NCI-H1417 (cell line): ENCODE data around the gene GPR17.

ENCODE experiments used
- DNase-seq, 3 experiments: peaks; one replicate each; lab custom pipeline; 2025; lab: John Stamatoyannopoulos, UW

Gene GPR17, protein sequence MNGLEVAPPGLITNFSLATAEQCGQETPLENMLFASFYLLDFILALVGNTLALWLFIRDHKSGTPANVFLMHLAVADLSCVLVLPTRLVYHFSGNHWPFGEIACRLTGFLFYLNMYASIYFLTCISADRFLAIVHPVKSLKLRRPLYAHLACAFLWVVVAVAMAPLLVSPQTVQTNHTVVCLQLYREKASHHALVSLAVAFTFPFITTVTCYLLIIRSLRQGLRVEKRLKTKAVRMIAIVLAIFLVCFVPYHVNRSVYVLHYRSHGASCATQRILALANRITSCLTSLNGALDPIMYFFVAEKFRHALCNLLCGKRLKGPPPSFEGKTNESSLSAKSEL

DNA sequence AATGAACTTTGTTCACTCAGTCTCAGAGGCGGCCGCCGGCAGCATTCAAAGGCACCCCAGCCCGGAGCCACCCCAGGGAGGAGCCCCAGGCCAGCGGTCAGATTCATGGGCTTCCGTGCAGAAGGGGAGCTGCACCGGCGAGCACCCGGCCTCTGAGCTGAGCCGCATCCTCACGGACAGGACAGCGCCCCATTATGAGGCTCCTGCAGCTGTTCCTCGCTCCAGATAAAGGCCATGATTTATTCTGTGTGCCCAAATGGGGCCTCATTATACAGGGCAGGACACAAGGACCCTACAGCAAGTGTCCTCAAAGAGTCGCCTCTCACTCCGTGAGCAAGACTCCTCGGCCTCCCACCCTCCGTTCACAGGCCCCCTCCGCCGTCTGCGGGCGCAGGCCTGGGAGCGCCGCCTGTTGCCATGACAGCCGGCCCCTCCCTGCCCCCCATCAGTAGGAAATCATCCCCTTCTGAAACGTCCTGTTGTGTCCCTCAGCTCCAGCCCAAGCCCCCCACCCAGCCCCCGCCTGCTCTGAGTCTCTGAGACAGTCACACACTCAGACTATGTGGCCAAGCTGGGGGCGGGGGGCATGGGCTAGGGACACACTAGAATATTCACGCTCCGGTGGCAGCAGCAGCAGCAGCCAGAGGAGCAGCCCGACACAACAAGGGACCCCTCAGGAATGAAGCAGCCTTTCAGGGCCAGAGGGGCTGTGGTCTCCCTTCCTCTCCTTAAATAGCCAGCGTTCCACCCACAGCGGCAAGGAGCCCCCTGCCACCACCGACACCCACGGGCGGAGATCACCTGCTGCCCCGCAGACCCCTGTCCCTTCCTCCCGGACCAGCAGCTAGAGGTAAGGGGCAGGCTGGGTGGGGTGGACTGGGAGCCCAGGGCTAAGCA lies at the start of gene GPR17:
GPR17 (plus strand) TSS at position 759 of the 897 bp plus-strand sequence. CDS start 4,583 bp downstream, outside the sequence.
- no peak for DNase-seq

DNA sequence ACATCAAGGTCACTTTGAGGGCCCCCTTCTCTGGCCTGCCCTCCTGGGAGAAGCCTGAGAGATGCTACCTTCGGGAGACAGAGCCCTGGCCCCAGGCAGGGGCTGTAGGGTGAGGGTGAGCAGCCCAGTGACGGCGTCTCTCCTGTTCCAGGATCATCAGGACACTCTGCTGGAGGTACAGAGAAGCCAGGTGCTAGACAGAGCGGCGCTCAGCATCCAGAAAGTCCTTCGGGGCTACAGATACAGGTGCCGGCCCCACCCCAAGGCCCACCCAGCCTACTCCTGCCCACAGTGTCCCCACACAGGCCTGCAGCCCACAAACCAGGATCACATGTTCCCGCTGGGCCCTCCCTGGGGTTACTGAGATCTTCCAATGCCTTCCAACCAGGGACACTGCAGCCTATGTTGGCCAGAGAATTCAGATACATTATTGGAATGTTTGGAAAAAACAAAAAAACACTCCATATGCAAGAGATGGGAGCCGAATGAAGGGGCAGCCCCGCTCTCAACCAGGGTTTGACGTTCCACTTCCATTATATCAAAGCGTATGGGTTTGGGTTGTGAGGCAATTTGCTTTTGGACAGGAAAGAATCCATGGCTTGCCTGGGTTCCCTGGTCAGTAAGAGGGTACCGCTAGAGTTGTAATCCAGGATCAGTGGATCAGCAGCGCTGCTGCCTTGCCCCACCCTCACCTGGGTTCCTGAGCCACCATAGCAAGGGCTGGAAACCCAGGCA lies 49.5 kb upstream of the GPR17 start:
- no peak for DNase-seq

DNA sequence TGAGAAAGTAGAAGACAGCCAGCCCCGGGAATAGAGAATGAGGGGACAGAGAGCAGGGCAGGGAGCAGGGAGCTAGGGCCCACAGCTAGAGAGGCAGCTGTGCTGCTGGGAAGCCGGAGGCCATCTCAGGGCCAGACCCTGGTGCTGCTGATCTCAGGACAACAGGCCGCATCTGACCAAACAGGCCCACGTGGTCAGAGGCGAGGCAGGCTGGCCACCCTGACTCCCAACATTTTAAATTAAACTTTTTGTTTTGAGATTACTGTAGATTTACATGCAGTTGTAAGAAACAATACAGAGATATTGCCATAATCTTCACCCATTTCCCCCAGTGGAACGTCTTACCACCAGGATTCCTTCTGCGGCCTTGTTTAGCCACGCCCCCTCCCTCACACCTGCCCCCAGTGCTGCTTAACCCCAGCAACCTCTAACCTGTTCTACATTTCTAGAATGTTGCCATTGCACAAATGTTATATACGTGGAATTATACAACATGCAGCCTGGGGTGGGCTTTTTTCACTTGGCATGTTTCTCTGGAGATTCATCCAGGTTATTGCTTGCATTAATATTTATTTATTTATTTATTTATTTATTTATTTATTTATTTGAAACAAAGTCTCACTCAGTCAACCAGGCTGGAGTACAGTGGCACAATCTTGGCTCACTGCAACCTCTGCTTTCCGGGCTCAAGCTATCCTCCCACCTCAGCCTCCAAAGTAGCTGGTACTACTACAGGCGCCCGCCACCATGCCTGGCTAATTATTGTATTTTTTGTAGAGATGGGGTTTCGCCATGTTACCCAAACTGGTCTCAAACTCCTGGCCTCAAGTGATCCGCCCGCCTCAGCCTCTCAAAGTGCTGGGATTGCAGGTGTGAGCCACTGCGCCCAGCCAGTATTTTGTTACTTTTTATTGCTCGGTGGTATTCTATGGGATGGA lies 48.6 kb upstream of the GPR17 start:
- DNase-seq = no peak

DNA sequence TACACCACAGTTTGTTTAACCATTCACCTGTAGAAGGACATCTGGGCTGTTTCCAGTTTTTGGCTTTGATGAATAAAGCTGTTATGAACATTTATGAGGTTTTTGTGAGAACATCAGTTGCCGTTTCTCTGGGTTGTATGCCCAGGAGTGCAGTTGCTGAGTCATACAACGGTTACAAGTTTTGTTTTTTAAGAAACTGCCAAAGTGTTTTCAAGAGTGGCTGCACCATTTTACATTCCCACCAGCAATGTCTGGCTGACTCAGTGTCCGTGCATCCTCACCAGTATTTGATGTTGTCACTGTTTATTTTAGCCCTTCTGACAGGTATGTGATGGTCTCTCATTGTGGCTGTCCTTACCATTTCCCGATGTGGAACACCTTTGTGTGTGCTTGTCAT lies 48.0 kb upstream of the GPR17 start:
- DNase-seq = no peak

DNA sequence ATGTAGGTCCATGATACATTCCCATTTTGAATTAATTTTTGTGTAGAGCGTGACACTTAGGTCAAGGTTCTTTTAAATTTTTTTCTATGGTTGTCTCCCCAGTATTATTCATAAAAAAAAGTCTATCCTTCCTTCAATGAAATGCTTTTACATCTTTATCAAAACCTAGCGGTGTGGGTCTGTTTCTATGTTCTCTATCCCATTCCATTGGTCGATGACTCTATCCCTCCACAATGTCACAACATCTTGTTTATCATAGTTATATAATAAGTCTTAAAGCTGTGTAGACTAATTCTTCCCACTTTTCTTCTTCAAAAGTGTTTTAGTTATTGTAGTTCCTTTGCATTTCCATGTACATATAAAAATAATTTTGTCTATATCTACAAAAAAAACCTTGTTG lies 47.2 kb upstream of the GPR17 start:
- DNase-seq = no peak

DNA sequence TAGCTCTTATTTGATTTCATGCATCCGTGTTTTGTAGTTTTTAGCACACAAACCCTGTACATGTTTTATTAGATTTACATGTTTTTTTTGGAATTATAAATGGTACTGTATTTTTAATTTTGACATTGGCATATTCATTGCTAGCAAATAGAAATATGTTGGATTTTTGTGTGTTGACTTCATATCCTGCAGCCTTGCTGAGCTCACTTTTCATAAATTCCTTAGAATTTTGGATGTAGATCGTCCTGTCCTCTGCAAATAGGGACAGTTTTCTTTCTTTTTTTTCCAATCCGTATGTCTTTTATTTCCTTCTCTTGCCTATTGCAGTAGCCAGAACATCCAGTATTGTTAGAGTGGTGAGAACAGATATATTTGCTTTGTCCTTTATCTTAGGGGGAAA lies 46.7 kb upstream of the GPR17 start:
- DNase-seq = no peak

DNA sequence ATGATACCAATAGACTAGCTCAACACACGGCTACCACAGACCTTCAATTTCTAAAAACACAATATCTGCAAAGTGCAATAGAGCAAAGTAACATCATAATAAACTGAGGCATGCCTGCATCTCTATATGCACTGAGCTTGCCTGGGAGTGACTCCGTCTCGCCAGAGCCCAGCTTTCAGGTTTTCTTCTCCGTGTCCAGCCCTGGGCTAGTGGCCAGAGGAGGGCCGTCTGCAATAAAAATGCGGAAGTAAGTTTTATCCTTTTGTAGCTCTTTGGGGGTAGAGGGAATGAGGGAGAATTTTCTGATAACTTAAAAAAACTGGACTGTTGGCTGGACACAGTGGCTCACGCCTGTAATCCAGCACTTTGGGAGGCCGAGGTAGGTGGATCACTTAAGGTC lies 41.0 kb upstream of the GPR17 start:
- no peak for DNase-seq

DNA sequence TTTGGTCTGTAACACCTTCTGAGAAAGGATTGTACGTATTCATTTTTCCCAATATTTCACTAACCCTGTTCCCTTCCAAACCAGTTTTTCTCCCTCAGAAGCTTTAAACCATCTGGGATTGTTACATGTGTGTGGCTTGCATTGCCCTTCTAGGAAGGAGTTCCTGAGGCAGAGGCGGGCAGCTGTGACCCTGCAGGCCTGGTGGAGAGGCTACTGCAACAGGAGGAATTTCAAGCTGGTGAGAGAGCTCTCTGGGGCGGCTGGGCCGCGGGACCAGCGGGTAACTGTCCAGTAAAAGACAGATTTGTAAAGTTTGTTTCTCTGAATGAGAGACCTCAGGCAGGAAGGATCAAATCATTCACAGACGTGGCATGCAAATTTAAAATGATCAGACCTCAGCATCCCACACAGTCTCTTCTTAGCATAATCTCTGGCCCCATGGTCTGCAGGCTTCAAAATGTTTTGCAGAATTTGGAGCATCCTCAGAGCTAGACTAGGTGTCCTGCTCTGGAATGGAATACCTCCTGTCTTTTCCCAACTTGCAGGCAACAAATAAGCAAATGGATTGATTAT lies 40.2 kb upstream of the GPR17 start:
- DNase-seq = no peak

DNA sequence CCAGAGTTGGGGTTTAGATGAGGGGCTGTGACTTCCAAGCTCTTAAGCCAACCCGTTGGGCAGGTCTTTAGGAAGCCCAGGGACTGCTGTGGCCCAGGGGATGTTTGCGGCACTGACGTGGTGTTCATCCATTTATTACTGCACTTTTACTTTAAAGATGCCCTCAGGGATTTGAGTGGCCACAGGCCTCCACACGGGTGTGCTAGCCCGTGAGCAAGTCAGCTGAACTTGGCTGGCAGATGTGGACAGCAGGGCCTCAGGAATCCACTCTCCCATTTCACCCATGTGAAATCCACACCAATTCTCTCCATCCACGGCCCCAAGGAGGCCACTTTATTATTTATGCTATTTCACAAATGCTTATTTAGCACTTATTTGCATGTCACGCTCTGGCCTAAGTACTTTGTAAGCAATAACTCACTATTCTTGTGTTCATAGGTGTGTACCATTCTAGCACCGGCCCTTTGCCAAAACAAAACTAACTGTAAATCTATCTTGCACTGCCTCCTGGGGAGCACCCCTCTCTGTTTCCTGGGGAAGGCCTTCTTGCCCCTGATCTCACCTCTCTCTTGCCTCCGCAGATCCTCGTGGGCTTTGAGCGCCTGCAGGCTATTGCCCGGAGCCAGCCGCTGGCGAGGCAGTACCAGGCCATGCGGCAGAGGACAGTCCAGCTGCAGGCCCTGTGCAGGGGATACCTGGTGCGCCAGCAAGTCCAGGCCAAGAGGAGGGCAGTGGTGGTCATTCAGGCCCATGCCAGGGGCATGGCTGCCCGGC lies 39.1 kb upstream of the GPR17 start:
- DNase-seq = no peak

DNA sequence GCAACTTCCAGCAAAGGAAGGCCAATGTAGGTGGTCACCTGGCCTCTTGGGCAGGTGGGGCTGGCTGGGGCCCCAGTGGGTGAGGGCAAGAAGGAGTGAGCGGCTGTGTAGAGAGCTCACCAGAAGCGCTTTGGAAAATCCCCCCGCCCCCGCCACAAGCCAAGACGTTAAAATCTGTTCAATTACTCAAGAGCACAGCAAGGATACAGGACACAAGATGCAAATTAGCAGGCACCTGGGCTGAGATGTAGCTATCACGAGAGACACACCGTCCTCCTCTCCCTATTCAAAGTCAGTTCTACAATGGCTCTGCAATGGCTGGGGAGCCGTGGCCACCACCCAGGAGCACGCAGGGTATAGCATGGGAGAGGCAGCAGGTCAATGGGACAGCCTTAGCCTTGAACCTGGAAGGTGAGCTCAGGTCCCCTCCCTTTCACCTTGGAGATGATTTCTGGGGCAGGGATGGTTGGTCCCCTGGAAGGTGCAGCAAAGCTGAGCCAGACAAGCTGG lies 38.5 kb upstream of the GPR17 start:
- DNase-seq = no peak

DNA sequence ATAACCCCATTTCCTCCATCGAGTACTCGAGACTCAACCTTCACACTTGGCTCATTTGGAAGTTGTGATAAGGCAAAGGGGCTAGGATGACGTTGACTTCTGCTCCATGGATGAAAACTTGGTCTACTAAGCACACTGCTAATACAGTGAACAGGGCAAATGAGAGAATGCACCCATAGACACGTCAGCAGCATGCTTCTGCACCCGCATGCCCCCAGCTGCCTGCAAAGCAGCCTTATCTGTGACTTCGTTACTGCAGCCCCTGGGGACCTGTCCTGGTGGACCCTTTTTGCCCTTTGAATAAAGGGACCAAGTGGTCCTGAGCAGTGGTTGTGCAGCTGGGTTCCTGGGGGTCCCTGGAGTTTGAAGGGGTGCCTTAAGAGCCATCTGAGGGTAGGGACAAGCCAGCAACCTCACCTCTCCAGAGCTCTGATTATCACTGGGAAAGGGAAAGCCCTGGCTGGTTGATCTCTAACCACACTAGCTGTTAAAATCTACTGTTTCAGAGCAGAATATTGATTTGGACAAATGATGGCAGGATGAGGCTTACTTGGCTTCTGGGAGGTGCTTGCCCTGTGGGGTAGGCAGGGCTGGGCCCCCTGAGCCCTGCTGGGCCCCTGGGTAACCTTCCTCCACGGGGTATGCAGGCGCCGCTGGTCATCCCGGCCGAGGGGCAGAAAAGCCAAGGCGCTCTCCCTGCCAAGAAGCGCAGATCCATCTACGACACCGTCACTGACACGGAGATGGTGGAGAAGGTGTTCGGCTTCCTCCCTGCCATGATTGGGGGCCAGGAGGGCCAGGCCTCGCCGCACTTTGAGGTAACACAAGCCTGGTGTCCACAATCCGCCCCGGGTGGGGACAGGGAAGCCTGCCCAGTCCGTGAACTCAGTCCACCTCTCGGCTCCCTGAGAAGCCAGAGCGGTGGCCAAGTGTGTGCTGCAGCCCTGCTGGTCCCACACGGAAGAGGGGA lies 37.6 kb upstream of the GPR17 start:
- no peak for DNase-seq

DNA sequence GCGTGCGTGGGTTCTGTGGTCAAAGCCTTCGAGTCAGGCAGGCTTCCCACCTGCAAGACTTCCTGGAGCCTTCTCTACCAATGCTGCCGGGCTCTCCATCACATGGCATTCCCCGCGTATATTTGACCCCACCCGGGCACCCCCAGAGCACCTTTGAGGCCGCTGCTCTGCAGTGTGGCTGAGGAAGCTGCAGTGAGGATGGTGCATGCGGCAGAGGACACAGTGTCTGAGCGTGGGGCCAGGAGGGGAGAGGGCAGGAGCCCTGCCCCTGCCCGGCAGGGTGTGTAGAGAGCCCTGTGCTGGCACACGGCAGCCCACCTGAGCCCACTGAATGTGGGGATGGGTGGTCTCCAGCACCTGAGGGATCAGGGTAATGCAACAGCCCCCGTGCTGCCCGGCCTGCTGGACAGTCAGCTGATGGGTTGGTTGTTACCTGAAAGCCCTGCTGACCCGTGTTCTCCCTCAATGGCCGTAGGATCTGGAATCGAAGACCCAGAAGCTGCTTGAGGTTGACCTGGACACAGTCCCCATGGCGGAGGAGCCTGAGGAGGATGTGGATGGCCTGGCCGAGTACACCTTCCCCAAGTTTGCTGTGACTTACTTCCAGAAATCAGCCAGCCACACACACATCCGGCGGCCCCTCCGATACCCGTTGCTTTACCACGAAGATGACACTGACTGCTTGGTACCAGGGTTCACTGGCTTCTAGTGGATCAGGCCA lies 36.8 kb upstream of the GPR17 start:
- no peak for DNase-seq

DNA sequence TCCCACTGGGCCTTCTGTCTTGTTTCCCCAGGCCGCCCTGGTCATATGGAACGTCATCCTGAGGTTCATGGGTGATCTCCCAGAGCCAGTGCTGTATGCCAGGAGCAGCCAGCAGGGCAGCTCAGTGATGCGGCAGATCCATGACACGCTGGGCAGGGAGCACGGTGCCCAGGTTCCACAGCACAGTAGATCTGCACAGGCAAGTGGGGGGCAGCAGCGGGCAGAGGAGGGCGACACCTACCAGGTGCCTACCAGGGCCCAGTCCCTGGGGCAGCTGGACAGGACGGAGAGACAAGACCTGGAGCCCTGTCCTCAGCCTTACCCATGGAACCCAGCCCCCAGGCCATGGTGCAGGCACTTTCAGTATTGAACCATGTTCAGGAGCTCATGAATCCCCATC lies 36.1 kb upstream of the GPR17 start:
- no peak for DNase-seq

DNA sequence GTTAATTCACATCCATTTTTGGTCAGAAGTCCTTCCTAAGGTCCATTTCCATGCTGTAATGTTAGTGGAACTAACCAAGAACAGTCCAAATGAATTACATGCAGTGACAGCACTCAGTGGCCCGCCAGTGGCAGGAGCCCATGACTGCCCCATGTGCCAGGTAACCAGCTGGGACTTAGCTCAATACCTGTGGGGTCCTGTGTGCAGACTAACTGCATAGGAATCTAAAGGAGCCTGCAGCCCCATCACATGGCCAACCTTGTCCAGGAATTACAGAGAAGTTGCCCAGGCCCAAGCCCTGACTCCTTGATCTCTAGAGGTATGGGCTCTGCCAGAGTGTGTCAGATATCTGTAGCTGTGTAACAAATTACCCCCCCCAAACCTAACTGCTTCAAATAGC lies 35.4 kb upstream of the GPR17 start:
- DNase-seq = no peak

DNA sequence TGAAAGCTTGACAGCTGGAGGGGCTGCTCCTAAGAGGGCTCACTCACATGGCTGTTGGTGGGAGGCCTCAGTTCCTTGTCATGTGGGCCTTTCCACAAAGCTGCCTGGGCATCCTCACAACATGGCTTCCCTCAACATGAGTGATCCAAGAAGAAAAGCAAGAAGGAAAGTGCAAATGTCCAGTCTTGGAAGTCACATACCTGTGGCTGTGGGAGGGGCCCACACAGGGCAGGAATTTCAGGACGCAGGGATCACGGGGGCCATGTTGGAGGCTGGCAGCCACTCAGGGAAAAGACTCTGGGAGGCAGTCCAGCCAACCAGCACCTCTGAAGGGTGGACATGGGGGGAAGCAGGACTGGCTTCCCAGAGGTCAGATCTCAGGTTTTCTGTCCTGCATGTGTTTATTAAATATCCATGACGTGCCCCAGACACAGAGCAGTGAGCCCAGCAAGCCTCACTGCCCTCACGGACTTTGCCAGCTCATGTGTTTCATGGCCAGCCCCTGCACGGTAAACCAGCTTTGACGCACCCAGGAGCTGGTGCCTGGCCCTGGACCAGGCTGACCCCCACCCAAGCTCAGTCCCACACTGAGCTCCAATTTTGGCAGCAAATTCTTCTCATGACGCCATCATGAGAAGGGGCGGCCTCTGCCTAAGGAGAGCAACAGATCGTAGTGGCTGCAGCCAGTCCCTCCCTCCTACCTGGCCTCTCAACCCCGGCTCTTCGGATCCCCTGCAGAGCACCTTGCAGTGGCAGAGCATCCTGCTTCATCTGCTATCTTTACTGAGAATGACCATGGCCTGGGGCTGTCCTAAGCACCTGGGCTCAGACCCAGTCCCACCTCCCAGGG lies 34.7 kb upstream of the GPR17 start:
- DNase-seq = no peak

DNA sequence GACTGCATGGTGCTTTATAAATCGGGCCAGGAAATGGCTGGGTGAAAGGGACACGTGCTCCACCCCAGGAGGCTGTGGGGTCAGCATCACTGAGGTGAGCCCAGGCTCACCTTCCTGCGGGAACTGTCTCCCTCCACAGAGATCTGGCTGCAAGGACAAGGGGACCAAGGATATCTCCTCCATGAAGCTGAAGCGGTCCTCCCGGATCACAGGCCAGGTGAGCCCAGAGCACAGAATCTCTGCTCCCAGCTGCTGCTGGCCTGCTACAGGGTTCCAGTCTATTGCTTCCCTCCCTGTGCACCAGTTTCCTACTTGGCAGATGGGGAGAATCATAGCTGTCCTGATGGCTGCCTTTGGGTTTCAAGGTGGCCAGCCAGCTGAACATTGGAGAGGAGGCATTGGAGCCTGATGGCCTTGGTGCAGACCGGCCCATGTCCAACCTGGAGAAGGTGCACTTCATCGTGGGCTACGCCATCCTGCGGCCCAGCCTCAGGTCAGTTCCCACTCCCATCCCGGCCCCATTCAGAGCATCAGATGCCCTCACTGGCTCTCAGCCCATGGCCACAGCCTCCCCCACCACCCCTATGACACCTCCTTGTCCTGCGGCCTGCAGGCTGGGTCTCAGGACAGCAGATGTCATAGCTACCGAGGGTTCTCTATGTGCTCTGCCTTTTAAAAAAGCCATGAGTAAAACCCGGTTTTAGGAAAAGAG lies 33.7 kb upstream of the GPR17 start:
- DNase-seq = no peak

DNA sequence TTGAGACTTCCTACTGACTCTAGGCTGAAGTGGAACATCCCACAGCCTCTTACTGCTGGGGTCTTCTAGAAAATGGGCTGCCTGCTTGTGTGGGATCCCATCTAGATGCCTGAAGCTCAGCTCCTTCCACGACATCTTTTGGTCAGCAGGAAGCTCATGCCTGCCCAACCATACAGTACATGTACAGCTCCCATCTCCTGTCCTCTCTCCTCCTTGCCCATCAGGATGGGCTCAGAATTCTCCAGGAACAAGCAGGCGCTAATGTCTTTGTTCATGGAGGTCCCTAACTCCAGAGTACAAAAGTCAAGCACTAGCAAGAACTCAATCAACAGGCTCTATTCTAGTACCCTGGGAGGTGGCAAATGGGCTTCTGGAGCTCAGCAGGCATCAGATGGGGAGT lies 31.7 kb upstream of the GPR17 start:
- no peak for DNase-seq
